Neutrophil (primary cell): ENCODE data around the gene CNTROB.

Source experiments
- H3K27ac ChIP-seq: fragments of 200-600 bp; sonication (generic); 2 replicates; pipeline ENCODE4 v1.5.1; 2016; ENCODE audit warnings: mild to moderate bottlenecking, moderate library complexity
- H3K27me3 ChIP-seq: fragments of 200-600 bp; sonication (generic); 2 replicates; pipeline ENCODE4 v1.6.0; 2016; ENCODE audit warnings: mild to moderate bottlenecking
- H3K36me3 ChIP-seq: fragments of 200-600 bp; sonication (generic); 2 replicates; pipeline ENCODE4 v1.5.1; 2017
- H3K4me1 ChIP-seq, 2 experiments: fragments of 200-600 bp in 1 of 2; sonication (generic) in 1 of 2; 1 replicate in 1 of 2; 2 replicates in 1 of 2; pipeline versions ENCODE4 v1.5.1 to v1.6.1; 2013 to 2016; ENCODE audit warnings: low read depth in 1 of 2, low read length in 1 of 2, mild to moderate bottlenecking in 1 of 2, moderate library complexity in 1 of 2; ENCODE audit not compliant: control insufficient read depth in 1 of 2, insufficient read depth in 1 of 2
- H3K4me3 ChIP-seq, 2 experiments: fragments of 200-600 bp in 1 of 2; sonication (generic) in 1 of 2; 1 replicate in 1 of 2; 2 replicates in 1 of 2; pipeline ENCODE4 v1.5.1; 2013 to 2016; ENCODE audit warnings: low read depth in 1 of 2, low read length in 1 of 2, mild to moderate bottlenecking in 1 of 2, moderate library complexity in 1 of 2
- H3K9me3 ChIP-seq: fragments of 200-600 bp; sonication (generic); 2 replicates; pipeline ENCODE4 v1.5.1; 2016
- CTCF ChIP-seq: fragments of 200-600 bp; sonication (generic); IDR thresholded peaks from 2 replicates; pipeline ENCODE4 v1.5.1; 2016; ENCODE audit warnings: antibody characterized with exemption

CNTROB gene

GRCh38 chr17:7930841-7931631 is 970 bp upstream of the CNTROB start:
- TF ChIP-seq CTCF = no peak
- H3K27ac ChIP-seq = peak overlapping the region; percentile 94
- peak overlapping the region; percentile 90 to 94 for H3K4me3 ChIP-seq
- H3K9me3 ChIP-seq = no peaks in the 10 kb centered on the region
- no peaks in the 10 kb centered on the region for H3K27me3 ChIP-seq
- peaks cover 48% of the 10 kb centered on the region for H3K36me3 ChIP-seq
- H3K4me1 ChIP-seq = peaks cover 27 to 38% of the 10 kb centered on the region in 2 experiments

GRCh38 chr17:7932483-7932891 is 481 bp downstream of the CNTROB start:
- H3K9me3 ChIP-seq = no peaks in the 10 kb centered on the region
- TF ChIP-seq CTCF = no peak
- peaks cover 27 to 38% of the 10 kb centered on the region in 2 experiments for H3K4me1 ChIP-seq
- H3K4me3 ChIP-seq = peak overlapping the region; percentile 90 to 94
- H3K36me3 ChIP-seq = peaks cover 47% of the 10 kb centered on the region
- peak overlapping the region; percentile 94 for H3K27ac ChIP-seq
- H3K27me3 ChIP-seq = no peaks in the 10 kb centered on the region

- peak overlapping the region; percentile 94 for H3K27ac ChIP-seq
- peaks cover 43% of the 10 kb centered on the region for H3K36me3 ChIP-seq
- no peaks in the 10 kb centered on the region for H3K27me3 ChIP-seq
- H3K4me1 ChIP-seq = peaks cover 27 to 38% of the 10 kb centered on the region in 2 experiments
- H3K4me3 ChIP-seq = peak overlapping the region; percentile 90 to 94
- TF ChIP-seq CTCF = no peak
- H3K9me3 ChIP-seq = no peaks in the 10 kb centered on the region
These were observed 943 bp downstream of the CNTROB start for GRCh38 chr17:7932949-7933348.

- peaks cover 20 to 22% of the 10 kb centered on the region in 2 experiments for H3K4me1 ChIP-seq
- H3K9me3 ChIP-seq = no peaks in the 10 kb centered on the region
- TF ChIP-seq CTCF = no peak
- no peaks in the 10 kb centered on the region for H3K27me3 ChIP-seq
- H3K4me3 ChIP-seq = no peak overlapping the region
- peaks cover 42% of the 10 kb centered on the region for H3K36me3 ChIP-seq
- no peak overlapping the region for H3K27ac ChIP-seq
These were observed 3.9 kb downstream of the CNTROB start for GRCh38 chr17:7935859-7936258.

- peaks cover 3 to 4% of the 10 kb centered on the region in 2 experiments for H3K4me1 ChIP-seq
- TF ChIP-seq CTCF = no peak
- H3K27me3 ChIP-seq = no peaks in the 10 kb centered on the region
- H3K27ac ChIP-seq = no peak overlapping the region
- peaks cover 74% of the 10 kb centered on the region for H3K36me3 ChIP-seq
- no peak overlapping the region for H3K4me3 ChIP-seq
- no peaks in the 10 kb centered on the region for H3K9me3 ChIP-seq
These were observed 8.0 kb downstream of the CNTROB start for GRCh38 chr17:7940034-7940433.
